NCI-H146 treated with DMSO at 0.1 percent for 48 hours (cell line): ENCODE measurements around the gene OR4B1.
"Not testable (repeated sequence)": the region's sequence is repeated elsewhere in the genome, so short reads cannot be mapped to it uniquely, and the experiment has no call there.

Source experiments
- DNase-seq: peaks from one replicate; lab custom pipeline; 2025; ENCODE audit not compliant: unreplicated experiment; lab: John Stamatoyannopoulos, UW

OR4B1 gene, protein sequence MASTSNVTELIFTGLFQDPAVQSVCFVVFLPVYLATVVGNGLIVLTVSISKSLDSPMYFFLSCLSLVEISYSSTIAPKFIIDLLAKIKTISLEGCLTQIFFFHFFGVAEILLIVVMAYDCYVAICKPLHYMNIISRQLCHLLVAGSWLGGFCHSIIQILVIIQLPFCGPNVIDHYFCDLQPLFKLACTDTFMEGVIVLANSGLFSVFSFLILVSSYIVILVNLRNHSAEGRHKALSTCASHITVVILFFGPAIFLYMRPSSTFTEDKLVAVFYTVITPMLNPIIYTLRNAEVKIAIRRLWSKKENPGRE

DNA sequence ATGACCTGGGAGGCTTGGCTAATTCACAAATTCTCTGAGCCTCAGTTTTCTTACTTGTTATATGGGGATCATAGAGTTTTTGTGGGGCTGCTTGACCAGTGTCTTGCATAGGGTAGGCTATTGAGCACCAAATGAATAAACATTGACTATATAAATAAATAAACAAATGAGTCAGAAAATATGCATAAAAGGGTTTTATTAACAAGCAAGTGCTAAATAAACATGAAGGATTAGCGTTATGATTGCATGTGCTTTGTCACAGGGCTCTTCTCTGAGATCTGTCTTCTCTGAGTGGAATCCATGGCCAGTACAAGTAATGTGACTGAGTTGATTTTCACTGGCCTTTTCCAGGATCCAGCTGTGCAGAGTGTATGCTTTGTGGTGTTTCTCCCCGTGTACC is at the start of gene OR4B1:
OR4B1 (plus strand) TSS at position 301 of the 400 bp plus-strand sequence; CDS start at position 301, 0 bp downstream.
- DNase-seq = no peak

DNA sequence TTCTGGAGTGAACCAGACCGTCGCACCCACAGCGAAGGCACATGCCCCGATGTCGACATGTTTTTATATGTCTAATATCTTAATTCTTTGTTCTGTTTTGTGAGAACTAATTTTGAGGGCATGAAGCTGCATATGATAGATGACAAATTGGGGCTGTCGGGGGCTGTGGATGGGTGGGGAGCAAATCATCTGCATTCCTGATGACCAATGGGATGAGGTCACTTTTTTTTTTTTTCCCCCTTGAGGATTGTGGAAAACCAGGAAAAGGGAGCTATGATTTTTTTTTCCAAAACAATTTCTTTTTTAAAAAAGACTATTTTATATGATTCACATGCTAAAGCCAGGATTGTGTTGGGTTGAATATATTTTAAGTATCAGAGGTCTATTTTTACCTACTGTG is 49.2 kb upstream of the OR4B1 start:
- DNase-seq = no peak

DNA sequence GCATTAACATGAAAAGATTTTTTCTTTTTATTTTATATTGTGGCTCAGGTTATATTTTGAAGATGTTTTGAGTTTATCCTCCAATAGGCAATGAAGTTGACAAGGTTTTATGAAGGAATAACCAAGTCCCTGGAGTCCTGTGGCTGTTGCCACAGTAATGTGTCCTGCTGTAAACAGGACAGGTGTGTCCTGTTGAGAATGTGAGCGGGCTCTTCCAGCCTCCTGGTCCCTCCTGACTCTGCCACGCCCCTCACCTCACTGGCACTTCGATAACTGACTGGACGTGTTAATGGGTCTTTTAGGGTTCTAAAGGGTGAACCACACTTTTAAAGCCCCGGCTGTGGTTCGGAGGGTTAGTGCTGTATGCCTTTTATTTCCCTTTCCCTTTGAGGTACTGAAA is 47.8 kb upstream of the OR4B1 start:
- DNase-seq = no peak

DNA sequence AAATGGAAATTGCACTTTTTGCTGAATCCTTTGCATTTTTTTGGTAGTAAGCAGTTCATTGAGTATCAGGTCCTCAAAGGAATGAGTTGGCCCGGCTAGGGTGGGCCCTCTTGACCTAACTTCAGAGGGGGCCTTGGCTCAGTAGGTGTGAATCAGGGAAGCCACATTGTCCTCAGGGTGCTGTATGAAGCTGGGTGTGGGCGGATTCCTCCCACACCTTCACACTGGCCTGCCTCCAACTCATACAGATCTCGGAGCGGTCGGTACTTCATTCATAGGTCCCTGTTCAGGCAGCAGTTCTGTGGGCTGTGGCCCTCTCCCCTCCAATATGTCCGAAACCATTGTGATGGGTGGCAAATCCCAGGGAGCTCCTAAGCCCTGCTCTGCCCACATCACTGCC is 47.4 kb upstream of the OR4B1 start:
- DNase-seq = no peak

DNA sequence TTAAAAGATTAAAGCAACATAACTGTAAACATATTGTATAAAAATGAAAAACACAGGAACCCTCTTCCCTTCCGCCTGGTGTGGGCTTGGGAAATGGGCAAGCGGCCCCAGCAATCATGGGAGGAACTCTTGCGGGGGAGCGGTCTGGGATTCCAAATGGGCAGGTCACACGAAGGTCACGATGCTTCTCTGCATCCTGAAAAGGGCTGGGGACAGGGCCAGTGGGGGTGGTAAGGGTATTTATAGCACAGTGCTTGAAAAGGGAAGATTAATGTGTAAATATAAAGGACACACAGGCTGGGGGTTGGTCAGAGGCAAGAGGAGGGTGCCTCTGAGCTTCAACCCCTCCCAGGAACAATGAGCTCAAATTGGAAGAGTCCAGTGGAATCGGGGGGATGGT is 46.9 kb upstream of the OR4B1 start:
- no peak for DNase-seq

DNA sequence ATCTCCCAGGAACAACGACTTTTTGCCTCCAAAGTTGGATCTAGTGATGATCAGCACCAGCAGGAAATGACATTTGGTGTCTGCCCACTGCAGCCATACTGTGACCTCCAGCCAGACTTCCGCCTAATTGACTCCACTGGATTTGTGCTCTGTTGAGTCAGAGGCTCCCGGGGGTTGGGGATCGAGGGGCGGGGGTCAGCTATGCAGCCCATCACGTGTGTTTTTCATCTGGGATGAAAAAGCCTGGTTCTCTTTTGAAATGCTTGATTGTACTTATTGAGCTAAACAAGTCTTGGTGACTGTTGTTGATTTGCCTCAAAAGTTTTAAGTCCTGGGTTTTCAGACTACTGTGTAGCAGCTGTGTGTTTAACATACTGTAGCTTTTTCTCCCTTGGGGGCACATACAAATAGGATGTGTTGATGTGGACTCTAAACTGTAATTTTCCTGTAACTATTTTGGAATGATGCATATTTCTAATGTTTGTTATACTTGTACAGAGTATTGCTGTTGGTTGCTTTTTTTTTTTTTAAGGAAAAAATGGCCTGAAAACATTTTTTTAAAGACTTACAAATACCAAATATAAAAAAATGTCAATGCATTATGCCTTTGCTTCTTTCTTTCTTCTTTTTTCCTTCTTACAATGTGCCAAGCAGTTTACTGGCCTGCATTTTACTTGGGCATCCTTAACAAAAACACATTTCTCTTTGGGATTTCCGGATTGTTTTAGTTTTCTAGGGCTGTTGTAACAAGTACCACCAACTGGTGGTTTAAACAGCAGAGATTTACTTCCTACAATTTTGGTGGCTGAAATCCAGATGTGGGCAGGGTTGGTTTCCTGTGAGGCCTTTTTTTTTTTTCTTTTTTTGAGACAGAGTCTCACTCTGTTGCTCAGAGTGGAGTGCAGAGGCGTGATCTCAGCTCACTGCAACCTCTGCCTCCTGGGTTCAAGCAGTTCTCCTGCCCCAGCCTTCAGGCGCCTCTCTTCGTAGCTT is 46.1 kb upstream of the OR4B1 start:
- no peak for DNase-seq

DNA sequence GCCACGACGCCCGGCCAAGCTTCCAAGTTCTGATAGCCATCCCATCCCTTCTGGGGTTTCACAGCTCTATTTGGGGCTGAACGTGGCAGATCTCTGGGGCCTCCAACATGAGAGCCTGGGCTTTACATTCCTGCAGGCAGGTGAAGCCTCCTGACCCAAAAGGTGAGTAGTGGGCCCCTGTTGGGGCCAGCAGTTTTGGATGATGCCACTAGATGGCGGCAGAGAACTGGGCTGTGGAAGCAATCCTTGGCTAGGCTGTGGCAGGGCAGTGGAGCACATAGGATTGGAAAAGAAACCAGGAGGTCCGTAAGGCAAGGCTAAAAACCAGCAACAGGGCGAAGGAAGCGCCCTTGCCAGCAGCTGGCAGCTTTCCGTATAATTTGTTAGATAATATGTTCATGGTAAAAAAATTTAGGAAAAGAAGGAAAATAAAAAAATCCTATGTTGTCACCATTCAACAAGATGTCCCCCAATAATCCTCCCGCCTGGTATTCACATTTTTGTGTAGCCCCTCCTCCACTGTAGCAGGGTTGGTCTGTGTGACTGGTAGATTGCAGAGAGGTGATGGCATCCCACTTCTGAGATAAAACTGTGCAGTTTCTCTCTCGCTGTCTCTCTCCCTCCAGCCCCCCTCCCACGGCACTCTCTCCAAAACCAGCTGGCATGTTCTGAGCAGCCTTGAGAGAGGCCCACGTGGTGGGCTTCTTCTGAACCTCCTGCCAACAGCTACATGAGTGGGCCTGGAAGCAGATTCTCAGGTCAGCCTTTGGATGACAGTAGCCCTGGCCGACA is 43.6 kb upstream of the OR4B1 start:
- DNase-seq = peak; percentile 10

DNA sequence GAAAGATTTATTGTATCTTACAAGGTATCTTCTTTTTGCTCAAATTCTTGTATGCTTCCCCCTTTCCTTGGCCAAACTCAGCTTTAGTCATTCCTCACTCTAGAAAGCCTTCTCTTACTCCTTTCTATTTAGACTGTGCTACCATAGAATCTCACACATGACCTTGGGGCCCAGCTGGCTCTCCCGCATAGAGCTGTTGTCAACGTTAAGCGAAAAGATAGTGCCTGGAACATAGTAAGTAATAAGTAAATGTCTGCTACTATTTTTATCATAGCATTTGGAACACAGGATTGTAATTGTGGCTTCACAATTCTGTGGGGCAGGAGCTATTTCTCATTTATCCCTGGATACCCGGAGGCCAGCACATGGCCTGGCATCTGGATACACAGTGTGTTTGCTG is 38.9 kb upstream of the OR4B1 start:
- no peak for DNase-seq

DNA sequence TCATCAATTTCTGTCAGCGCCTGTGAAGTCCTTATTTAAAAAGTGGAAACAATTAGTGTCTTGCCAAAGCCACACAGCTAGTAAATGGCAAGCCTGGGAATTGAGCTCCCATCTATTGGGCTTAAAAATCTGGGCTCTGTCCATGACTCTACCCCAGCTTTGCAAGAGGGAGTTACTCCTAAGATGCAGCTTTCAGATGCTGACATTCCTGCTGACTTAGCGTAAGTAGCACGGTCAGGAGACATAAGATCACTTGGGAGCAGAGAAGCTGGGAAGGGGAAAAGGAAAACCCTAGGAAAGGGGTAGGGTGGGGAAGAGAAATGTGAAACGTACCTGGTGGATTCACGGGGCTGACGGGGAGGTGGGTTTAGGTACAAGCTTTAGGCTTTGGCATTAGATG is 36.0 kb upstream of the OR4B1 start:
- no peak for DNase-seq

DNA sequence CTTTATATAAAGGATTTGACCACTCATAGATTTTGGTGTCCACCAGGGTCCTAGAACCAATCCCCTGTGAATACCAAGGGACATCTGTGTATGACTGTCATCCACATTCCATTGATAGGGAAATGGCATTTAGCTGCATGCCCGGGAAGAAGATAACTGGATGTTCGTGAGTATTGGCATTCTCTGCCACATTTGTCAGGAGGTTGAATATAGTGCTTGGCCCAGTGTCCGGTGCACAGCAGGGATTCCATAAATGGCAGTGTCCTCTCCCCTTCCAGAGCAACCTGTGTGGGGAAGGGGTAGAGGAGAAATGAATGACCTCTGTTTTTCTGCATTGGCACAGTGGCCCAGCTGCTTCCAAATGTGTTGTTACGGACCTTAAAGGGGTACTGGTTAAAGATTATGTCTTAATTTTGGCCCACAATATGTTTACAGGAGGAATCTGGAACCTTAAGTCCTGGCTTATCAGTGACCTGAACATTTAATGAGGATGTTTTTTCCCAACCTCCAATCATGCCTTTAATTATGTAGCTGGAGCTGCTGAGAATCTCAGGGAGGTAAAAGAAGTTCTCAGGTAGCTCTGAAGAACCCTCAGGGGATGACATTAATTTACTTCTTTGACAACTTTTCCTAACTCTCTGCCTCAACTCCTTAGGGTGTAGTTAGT is 33.6 kb upstream of the OR4B1 start:
- no peak for DNase-seq

DNA sequence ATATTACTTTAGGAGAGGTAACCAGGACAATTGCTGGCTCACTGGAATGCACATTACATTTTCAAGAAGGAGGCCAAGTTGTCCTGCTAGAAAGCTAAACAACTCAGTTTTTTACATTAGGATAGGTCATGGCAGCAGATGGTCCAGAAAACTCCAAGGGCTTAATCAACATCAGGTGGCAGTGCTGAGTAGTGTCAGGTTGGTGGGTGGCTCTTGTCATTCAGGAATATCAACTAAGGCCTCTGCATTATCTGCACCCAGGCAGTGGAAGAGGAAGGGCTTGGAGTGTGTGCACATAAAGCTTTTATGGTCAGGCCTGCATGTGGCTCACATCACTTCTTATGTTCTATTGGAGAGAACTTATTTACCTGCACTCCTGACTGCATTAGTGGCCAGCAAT is 32.2 kb upstream of the OR4B1 start:
- no peak for DNase-seq

DNA sequence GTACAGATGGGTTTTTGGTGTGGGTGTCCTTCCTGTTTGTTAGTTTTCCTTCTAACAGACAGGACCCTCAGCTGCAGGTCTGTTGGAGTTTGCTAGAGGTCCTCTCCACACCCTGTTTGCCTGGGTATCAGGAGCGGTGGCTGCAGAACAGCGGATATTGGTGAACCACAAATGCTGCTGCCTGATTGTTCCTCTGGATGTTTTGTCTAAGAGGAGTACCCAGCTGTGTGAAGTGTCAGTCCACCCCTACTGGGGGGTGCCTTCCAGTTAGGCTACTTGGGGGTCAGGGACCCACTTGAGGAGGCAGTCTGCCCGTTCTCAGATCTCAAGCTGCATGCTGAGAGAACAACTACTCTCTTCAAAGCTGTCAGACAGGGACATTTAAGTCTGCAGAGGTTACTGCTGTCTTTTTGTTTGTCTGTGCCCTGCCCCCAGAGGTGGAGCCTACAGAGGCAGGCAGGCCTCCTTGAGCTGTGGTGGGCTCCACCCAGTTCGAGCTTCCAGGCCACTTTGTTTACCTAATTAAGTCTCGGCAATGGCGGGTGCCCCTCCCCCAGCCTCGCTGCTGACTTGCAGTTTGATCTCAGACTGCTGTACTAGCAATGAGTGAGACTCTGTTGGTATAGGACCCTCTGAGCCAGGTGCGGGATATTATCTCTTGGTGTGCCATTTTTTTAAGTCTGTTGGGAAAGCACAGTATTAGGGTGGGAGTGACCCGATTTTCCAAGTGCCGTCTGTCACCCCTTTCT is 25.5 kb upstream of the OR4B1 start:
- DNase-seq = not testable (repeated sequence)

DNA sequence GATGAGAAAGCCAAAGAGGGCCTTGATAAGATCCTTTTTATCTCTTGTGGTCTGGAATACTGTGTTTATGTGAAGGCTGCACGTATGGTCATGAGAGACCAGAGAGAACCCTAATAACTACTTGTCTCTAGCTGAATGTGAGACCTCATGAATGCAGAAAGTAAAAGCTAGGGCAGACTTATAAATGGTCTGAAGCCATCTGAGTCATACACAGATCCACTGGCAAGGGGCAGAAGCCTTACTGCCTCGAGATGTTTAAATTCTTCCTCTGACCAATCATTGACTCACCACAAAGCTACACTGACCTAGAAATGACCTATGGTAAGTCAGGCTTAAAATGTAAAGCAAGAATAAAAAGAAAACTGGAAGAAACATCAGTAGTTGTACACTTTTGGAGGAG is 22.7 kb upstream of the OR4B1 start:
- DNase-seq = no peak

DNA sequence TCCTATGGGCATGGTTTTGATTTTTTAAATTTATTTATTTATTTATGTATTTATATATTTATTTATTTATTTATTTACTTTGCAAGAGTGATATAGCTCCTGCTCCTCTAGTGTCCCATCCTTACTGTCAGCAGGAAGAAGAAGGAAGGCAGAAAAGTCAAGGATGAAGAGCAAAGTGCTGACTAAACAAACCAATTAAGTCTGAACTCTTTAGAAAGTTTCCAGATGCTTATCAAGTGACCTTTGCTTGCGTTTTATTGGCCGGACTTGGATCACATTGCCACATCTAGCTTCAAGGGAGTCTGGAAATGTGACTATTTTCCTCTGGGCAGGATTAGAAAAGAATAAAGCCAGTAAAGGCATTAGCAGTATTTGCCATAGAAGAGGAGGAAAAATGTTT is 8.7 kb upstream of the OR4B1 start:
- no peak for DNase-seq

DNA sequence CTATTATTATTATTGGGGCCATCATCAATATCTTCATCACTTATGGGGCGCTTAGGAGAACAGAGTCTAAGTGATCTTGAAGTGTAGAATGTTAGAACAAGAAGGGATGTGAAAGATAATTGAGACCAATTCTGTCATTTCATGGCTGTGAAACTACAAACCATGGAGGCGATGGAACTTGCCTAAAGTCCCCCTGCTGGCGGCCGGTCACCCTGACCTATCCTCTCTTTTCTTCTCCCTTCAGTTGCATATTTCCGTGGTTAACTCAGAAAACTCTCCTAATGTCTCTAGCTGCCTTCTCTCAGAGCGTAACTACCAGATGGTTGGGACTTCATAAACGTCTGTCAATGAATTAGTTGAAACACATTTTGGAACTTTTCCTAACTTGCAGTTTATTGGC is 6.6 kb upstream of the OR4B1 start:
- DNase-seq = peak; percentile 0

DNA sequence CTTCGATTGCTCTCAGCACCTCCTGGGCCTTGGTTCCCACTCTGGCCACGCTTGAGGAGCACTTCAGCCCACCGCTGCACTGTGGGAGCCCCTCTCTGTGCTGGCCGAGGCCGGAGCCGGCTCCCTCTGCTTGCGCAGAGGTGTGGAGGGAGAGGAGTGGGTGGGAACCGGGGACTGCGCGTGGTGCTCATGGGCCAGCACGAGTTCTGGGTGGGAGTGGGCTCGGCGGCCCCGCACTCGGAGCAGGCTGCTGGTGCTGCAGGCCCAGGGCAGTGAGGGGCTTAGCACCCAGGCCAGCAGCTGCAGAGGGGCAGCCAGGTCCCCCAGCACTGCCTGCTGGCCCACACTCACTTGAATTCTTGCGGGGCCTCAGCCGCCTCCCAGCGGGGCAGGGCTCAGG is 12.2 kb downstream of the OR4B1 start:
- no peak for DNase-seq

DNA sequence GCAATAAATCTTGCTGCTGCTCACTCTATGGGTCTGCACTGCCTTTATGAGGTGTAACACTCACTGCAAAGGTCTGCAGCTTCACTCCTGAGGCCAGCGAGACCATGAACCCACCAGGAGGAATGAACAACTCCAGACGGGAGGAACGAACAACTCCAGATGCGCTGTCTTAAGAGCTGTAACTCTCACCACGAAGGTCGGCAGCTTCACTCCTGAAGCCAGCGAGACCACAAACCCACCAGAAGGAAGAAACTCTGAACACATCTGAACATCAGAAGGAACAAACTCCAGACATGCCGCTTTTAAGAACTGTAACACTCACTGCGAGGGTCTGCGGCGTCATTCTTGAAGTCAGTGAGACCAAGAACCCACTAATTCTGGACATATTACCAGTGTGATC is 13.4 kb downstream of the OR4B1 start:
- not testable (repeated sequence) for DNase-seq

DNA sequence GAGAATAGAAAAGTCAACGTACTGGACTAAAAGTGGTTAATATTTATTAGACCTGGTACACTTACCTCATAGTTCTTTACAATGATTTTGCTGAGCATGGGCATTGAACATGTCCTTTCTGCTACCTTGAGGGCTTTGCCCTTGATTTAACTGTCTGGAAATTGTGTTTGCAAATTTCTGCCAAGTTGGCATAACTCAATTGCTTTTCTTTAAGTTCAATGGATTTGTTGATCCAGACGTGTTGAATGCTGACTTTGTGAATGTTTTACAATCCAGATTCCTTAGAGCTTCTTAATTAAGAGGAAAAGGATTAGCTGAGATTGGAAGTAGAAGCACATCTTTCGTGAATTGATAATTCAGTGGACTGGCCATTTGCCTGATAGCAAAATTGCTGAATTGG is 21.1 kb downstream of the OR4B1 start:
- no peak for DNase-seq

DNA sequence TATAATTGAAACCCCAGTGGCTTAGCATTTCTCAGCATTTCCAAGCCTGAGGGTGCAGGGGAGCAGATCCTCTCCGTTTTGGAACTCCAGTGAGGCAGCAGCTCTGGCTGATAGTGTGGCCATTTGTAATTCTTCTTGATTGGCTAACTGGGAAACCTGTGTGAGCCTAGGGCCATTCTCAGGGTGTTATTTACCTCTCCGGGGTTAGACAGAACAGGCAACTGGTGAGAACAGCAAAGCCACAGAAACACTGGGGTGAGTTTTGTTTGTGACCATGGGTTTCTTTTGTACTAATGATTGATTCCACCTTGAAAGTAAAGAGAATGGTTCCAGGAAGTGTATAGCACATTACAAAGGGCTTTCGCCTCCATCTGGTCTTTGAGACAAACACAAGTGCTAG is 25.9 kb downstream of the OR4B1 start:
- DNase-seq = no peak

DNA sequence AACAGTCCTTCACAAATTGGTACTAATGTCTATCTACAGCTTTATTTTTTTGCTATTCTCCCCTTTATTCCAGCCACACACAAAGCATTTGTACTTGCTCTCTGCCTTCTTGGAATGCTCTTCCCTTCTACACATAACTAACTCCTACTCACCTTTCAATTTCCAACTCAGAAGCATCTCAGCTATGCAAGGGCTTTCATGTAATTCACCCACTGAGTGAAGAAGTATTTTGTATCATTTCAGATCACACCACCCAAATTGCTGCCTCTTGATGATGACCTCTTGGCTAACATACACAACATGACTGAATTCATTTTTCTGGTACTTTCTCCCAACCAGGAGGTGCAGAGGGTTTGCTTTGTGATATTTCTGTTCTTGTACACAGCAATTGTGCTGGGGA is 28.2 kb downstream of the OR4B1 start, which contains the start of gene OR4X2:
OR4X2 (plus strand) TSS at position 301 of the 400 bp plus-strand sequence; CDS start at position 301, 0 bp downstream.
- no peak for DNase-seq
